ENCODE measurements around the gene FBXO8. TPM values are rescaled to one million over a fixed set of nuclear protein-coding genes. Genes with fewer than 3 reads are reported as not detected.
"Not testable (repeated sequence)": the region's sequence is repeated elsewhere in the genome, so short reads cannot be mapped to it uniquely, and the experiment has no call there.

Gene FBXO8
- total and polyA plus RNA-seq, 8 donors: 6.7 to 16.9 (median 10.4) TPM

GRCh38 chr4:174262624-174263444, 20.6 kb downstream of the FBXO8 start:
- no peak for FAIRE-seq
- ATAC-seq: peak in 1 of 4 donors; percentile 31
- Histone ChIP-seq H3K9me3 (no peaks in the 10 kb centered on the region), H3K27me3 (no peaks in the 10 kb centered on the region), H3K27ac (no peak overlapping the region), H3K4me1 (peaks cover 0 to 4% (median 4%) of the 10 kb centered on the region in 3 donors), H3K4me3 (no peak overlapping the region), H3K36me3 (no peaks in the 10 kb centered on the region)
- TF ChIP-seq, protein P1, sequence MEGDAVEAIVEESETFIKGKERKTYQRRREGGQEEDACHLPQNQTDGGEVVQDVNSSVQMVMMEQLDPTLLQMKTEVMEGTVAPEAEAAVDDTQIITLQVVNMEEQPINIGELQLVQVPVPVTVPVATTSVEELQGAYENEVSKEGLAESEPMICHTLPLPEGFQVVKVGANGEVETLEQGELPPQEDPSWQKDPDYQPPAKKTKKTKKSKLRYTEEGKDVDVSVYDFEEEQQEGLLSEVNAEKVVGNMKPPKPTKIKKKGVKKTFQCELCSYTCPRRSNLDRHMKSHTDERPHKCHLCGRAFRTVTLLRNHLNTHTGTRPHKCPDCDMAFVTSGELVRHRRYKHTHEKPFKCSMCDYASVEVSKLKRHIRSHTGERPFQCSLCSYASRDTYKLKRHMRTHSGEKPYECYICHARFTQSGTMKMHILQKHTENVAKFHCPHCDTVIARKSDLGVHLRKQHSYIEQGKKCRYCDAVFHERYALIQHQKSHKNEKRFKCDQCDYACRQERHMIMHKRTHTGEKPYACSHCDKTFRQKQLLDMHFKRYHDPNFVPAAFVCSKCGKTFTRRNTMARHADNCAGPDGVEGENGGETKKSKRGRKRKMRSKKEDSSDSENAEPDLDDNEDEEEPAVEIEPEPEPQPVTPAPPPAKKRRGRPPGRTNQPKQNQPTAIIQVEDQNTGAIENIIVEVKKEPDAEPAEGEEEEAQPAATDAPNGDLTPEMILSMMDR (IDR thresholded peaks at IDR 0.05): no peak
- 84 to 86% methylated on average over 6 of the region's 6 CpGs for WGBS, 2 donors
- no peak for DNase-seq
- intact Hi-C loops (cut with DNase I): no loop called here

DNA sequence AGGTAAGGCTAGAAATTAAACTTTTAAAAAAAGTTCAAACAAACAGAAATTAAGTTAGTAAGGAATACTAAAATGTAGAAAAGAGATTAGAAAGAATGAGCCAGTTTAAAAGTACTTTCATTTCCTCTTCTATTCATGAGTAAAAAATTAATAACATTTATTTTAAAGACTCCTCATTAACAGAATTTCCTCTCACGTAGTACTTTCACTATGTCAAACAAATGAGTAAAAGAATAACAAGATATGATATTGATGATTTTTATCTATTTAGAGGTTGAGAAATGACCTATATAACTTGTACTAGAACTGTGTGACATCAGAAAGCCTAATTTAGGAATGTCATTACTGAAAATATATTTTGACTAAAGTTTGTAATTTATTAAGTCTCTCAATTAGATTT, 22.0 kb downstream of the FBXO8 start:
- intact Hi-C loops (cut with DNase I); H3K4me1 ChIP-seq; H3K9me3 ChIP-seq; DNase-seq; H3K27me3 ChIP-seq; H3K27ac ChIP-seq; ATAC-seq; H3K4me3 ChIP-seq; H3K36me3 ChIP-seq: not testable (repeated sequence)
- FAIRE-seq: peak; percentile 95
- WGBS, 2 donors: 23 to 31% methylated on average over 1 of the region's 1 CpG

GRCh38 chr4:174260099-174260498, 23.4 kb downstream of the FBXO8 start:
- 14 to 18% methylated on average over 3 of the region's 3 CpGs for WGBS, 2 donors
- Histone ChIP-seq H3K9me3 (no peaks in the 10 kb centered on the region), H3K4me3 (no peak overlapping the region), H3K36me3 (no peaks in the 10 kb centered on the region), H3K4me1 (peaks cover 0 to 4% (median 4%) of the 10 kb centered on the region in 3 donors), H3K27me3 (no peaks in the 10 kb centered on the region), H3K27ac (no peak overlapping the region)
- ATAC-seq (peak in 3 of 4 donors; percentile 46 to 66 (median 60)), FAIRE-seq (no peak), DNase-seq (no peak)
- intact Hi-C loops (cut with DNase I): no loop called here
- TF ChIP-seq, protein P1 (IDR thresholded peaks at IDR 0.05): no peak

DNA sequence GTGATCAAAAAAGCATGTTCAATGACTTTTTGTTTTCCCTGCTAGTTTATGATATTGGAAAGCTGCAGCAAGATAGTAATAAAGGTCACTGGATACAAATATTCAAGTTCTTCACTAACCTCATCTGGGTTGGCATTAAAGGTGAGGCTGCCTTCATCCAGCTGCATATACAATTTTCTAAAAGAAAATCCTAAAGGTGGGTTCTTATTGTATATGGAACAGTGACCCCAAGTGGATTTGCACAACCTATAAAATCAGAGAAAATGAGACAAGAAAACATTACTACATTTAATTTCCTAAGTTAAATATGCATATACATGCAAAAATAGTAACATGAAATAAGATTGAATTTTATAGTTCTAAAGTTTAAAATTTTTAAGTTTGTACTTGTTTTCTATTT, 23.9 kb downstream of the FBXO8 start:
- TF ChIP-seq, protein P1 (IDR thresholded peaks at IDR 0.05): no peak
- intact Hi-C loops (cut with DNase I): no loop called here
- H3K36me3 ChIP-seq: no peaks in the 10 kb centered on the region
- no peak for ATAC-seq
- no peaks in the 10 kb centered on the region for H3K27me3 ChIP-seq
- H3K9me3 ChIP-seq: no peaks in the 10 kb centered on the region
- no peak for DNase-seq
- no peak overlapping the region for H3K27ac ChIP-seq
- no peak overlapping the region for H3K4me3 ChIP-seq
- H3K4me1 ChIP-seq: peaks cover 0 to 4% (median 4%) of the 10 kb centered on the region in 3 donors
- peak; percentile 81 for FAIRE-seq

DNA sequence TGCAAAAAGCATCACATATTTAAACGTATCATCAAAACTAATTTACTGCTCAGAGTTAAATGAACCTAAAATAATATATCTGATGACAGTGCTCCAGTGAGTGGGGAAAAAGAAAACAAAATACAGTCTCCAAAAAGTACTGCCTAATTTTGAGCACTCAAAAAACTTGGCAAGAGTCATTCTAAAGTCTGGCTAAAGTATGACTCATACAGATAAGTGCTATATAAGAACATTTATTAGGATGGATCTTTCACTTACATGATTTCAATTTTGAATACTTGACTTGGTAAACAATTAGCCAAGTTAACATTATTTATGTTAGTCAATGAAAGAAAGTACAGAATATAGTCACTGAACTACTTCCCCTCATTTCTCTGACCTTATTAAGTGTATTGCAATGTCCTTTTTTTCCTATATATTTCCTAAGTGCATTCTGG, 27.2 kb downstream of the FBXO8 start:
- no peak overlapping the region for H3K4me3 ChIP-seq
- intact Hi-C loops (cut with DNase I): no loop called here
- no peaks in the 10 kb centered on the region for H3K36me3 ChIP-seq
- no peaks in the 10 kb centered on the region for H3K27me3 ChIP-seq
- DNase-seq: no peak
- peaks cover 0 to 4% (median 4%) of the 10 kb centered on the region in 3 donors for H3K4me1 ChIP-seq
- FAIRE-seq: peak; percentile 81
- TF ChIP-seq, protein P1 (IDR thresholded peaks at IDR 0.05): no peak
- ATAC-seq: peak in 1 of 4 donors; percentile 18
- H3K27ac ChIP-seq: no peak overlapping the region
- 91 to 96% methylated on average over 1 of the region's 1 CpG for WGBS, 2 donors
- no peaks in the 10 kb centered on the region for H3K9me3 ChIP-seq

Measured in pancreas (tissue), 10 donors.